Measurements from ENCODE around the gene RCE1.

RCE1 gene

GRCh38 chr11:66885950-66886440 is 42.8 kb downstream of the RCE1 start:
- no peak for DNase-seq (ENCODE audit: low read depth in 2 of 2)

- DNase-seq (ENCODE audit: low read depth in 2 of 2) = no peak
Measured at GRCh38 chr11:66886671-66887221, 43.5 kb downstream of the RCE1 start.

- no peak for DNase-seq (ENCODE audit: low read depth in 2 of 2)
Measured at GRCh38 chr11:66887526-66887925, 44.3 kb downstream of the RCE1 start.

- no peak for DNase-seq (ENCODE audit: low read depth in 2 of 2)
Measured at GRCh38 chr11:66888282-66888681, 45.0 kb downstream of the RCE1 start.

- no peak for DNase-seq (ENCODE audit: low read depth in 2 of 2)
Measured at GRCh38 chr11:66889960-66890359, 46.7 kb downstream of the RCE1 start.

GRCh38 chr11:66891851-66892660 is 48.8 kb downstream of the RCE1 start:
- peak; percentile 16 to 21 for DNase-seq (ENCODE audit: low read depth in 2 of 2)

- no peak for DNase-seq (ENCODE audit: low read depth in 2 of 2)
Measured at GRCh38 chr11:66892911-66893310, 49.7 kb downstream of the RCE1 start.

- no peak for DNase-seq (ENCODE audit: low read depth in 2 of 2)
Measured at GRCh38 chr11:66894141-66894540, 50.9 kb downstream of the RCE1 start.
